Measurements from ENCODE around the gene UMODL1. TPM values are rescaled to one million over a fixed set of nuclear protein-coding genes. Genes with fewer than 3 reads are reported as not detected.

Gene UMODL1
- total and polyA plus RNA-seq, 8 donors, result 0.10 to 0.69 (median 0.48) TPM; not detected in 1

DNA sequence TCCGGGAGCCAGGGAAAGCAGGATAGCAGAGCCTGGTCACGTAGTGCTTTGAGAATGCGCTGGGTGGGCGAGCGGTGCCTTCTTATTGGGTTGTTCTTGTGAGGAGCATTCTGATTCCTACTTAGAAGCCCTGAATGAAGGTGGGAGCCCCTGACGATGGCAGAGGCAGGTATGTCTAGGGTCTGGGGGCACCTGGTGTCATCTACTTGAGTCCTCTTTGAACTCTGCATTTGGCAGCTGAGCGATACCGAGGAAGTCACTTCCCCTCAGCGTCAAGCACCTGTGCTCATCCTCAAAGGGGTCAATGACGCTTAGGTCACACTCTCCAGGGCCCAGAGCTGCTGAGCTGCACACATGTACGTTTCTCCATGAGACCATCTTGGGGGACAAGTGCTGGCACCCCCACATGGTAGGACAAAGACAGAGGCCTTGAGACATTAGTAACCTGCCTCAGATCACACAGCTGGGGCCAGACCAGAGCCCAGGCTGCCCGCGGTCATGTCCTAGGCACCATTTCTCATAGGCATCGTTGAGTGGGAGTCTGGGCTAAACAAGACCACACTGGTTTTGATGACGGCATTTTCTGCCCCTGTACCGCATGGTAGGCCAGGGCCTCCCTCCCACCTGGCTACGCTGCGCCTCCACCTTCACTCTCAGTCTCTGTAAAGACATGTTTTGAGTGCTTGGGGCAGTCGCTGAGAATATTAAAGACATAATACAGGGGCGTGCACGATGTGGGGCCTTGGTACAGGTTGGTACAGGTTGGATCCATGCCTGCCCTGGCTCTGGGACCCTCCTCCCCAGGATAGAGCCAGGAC, 78.7 kb downstream of the UMODL1 start:
- no peaks in the 10 kb centered on the region for H3K36me3 ChIP-seq
- no peak overlapping the region for H3K4me3 ChIP-seq
- TF ChIP-seq, protein P1, sequence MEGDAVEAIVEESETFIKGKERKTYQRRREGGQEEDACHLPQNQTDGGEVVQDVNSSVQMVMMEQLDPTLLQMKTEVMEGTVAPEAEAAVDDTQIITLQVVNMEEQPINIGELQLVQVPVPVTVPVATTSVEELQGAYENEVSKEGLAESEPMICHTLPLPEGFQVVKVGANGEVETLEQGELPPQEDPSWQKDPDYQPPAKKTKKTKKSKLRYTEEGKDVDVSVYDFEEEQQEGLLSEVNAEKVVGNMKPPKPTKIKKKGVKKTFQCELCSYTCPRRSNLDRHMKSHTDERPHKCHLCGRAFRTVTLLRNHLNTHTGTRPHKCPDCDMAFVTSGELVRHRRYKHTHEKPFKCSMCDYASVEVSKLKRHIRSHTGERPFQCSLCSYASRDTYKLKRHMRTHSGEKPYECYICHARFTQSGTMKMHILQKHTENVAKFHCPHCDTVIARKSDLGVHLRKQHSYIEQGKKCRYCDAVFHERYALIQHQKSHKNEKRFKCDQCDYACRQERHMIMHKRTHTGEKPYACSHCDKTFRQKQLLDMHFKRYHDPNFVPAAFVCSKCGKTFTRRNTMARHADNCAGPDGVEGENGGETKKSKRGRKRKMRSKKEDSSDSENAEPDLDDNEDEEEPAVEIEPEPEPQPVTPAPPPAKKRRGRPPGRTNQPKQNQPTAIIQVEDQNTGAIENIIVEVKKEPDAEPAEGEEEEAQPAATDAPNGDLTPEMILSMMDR (IDR thresholded peaks at IDR 0.05), result no peak
- intact Hi-C loops (cut with DNase I), result loop anchor here in 1 of 2 donors (10.0 kb wide), 1 partner anchor 295 kb away; no protein-coding TSS in a partner anchor
- peaks cover 11 to 12% of the 10 kb centered on the region in 2 donors for H3K4me1 ChIP-seq
- no peak overlapping the region for H3K27ac ChIP-seq
- ATAC-seq, result no peak
- DNase-seq, result peak in 2 of 4 donors; percentile 10 to 43
- H3K9me3 ChIP-seq, result no peaks in the 10 kb centered on the region
- peaks cover 0 to 5% of the 10 kb centered on the region in 2 donors for H3K27me3 ChIP-seq

- no peak overlapping the region for H3K4me3 ChIP-seq
- DNase-seq (peak in 2 of 4 donors; percentile 18 to 63), ATAC-seq (no peak)
- TF ChIP-seq, protein P1 (IDR thresholded peaks at IDR 0.05), result no peak
- H3K4me1 ChIP-seq, result peaks cover 11 to 12% of the 10 kb centered on the region in 2 donors
- no peak overlapping the region for H3K27ac ChIP-seq
- peaks cover 0 to 5% of the 10 kb centered on the region in 2 donors for H3K27me3 ChIP-seq
- H3K9me3 ChIP-seq, result no peaks in the 10 kb centered on the region
- intact Hi-C loops (cut with DNase I), result no loop called here
- no peaks in the 10 kb centered on the region for H3K36me3 ChIP-seq
These were observed 79.5 kb downstream of the UMODL1 start for GRCh38 chr21:42150474-42151085.

DNA sequence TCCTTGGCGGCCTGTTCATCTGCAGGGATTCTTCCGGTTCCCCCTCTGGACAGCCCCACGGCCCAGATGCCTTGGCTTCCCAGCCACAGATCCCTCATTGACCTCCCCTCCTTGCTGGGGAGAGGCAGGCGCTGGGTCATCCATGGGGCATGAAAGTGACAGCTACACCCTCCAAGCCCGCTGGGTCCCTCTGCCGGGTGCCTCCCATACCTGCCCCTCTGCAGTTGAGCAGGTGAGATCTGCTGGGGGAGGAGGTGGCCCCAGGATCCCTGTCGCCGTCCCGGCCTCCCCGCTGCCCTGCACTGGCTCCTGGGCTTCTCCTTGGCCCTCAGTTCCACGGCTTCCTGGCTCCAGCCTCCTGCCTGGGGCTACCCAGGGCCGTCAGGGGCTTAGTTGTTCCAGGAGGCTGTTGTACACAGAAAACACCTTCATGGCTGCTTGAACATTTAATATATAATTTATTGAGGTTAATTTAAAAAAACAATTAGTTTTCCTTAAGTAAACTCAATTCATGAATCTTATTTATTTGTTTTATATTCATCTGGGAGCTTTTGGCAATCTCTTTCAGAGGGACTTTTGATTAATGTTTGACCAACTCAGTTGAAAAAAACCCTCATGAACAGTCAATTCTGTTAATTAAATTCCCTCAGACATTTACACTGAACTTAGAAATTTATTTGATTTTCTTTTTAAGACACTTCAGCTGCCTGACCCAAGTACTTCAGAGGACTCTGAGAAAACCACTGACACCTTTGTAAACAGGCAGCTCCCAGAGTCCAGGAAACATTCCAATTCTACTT, 80.2 kb downstream of the UMODL1 start:
- ATAC-seq, result peak; percentile 78
- Histone ChIP-seq H3K9me3 (no peaks in the 10 kb centered on the region), H3K4me3 (no peak overlapping the region), H3K4me1 (peaks cover 11 to 12% of the 10 kb centered on the region in 2 donors), H3K27ac (peak overlapping the region in 1 of 2 donors; percentile 33), H3K36me3 (no peaks in the 10 kb centered on the region), H3K27me3 (peaks cover 0 to 5% of the 10 kb centered on the region in 2 donors)
- intact Hi-C loops (cut with DNase I), result no loop called here
- TF ChIP-seq, protein P1 (IDR thresholded peaks at IDR 0.05), result no peak
- peak in 3 of 4 donors; percentile 35 to 76 (median 35) for DNase-seq

DNA sequence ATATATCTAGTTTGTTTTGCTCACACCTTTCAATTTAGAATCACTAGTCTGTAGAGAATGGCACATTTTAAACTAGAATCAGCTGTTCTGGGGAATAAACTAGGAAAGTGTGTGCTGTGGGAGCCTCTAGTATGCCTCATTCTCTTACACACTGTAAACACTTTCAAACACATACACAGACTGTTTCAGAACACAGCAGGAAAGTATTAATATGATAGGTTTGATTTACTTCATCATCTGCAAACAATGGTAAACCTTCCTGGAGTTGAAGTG, 80.8 kb downstream of the UMODL1 start:
- Histone ChIP-seq H3K27me3 (peaks cover 0 to 5% of the 10 kb centered on the region in 2 donors), H3K36me3 (no peaks in the 10 kb centered on the region), H3K27ac (peak overlapping the region in 1 of 2 donors; percentile 33), H3K9me3 (no peaks in the 10 kb centered on the region), H3K4me1 (peaks cover 11 to 12% of the 10 kb centered on the region in 2 donors), H3K4me3 (no peak overlapping the region)
- TF ChIP-seq, protein P1 (IDR thresholded peaks at IDR 0.05), result no peak
- DNase-seq (no peak), ATAC-seq (peak; percentile 24)
- intact Hi-C loops (cut with DNase I), result no loop called here
